PC-9 (cell line): ENCODE results near the gene ODF2. TPM values are rescaled to one million over a fixed set of nuclear protein-coding genes. Genes with fewer than 3 reads are reported as not detected.

ENCODE experiments used
- BruUV-seq: library from RNA; stranded (reverse); fragments of 400-500 nt; replicated peaks from 2 replicates; lab custom pipeline; 2021; lab: Mats Ljungman, UMichigan
- CTCF ChIA-PET: fragments of 300-600 bp; sonication (Branson Sonifier 250); formaldehyde crosslinking; loops from one replicate; lab custom pipeline; 2022; ENCODE audit warnings: antibody characterized with exemption; lab: Charles Lee
- POLR2A ChIA-PET: fragments of 300-600 bp; sonication (Branson Sonifier 250); formaldehyde crosslinking; loops from one replicate; lab custom pipeline; 2022; ENCODE audit warnings: antibody characterized with exemption; ENCODE audit not compliant: unreplicated experiment; lab: Charles Lee
- DNase-seq, 2 experiments: peaks; one replicate each; pipeline versions ENCODE4 v3.0.0 to v3.0.0-alpha.2; 2015 to 2022; ENCODE audit warnings: mixed read lengths in 1 of 2
- H2AFZ ChIP-seq: fragments of 200-600 bp; sonication (generic); 2 replicates; pipeline ENCODE4 v1.8.1; 2017; ENCODE audit warnings: antibody characterized with exemption
- H3F3A ChIP-seq: fragments of 200-600 bp; sonication (generic); 2 replicates; pipeline ENCODE4 v1.8.1; 2017; ENCODE audit warnings: antibody characterized with exemption, mild to moderate bottlenecking, low read depth; ENCODE audit not compliant: insufficient read depth
- H3K27ac ChIP-seq: fragments of 200-600 bp; sonication (generic); 2 replicates; pipeline ENCODE4 v1.6.1; 2016; ENCODE audit warnings: mixed run types
- H3K27me3 ChIP-seq: fragments of 200-600 bp; sonication (generic); 2 replicates; pipeline ENCODE4 v1.6.1; 2016; ENCODE audit warnings: low read depth, mixed run types; ENCODE audit not compliant: insufficient read depth
- H3K36me3 ChIP-seq: fragments of 200-600 bp; sonication (generic); 2 replicates; pipeline ENCODE4 v1.6.1; 2016; ENCODE audit warnings: low read depth, mixed run types
- H3K4me1 ChIP-seq: fragments of 200-600 bp; sonication (generic); replicated peaks from 2 replicates; pipeline ENCODE4 v1.6.1; 2016; ENCODE audit warnings: mixed run types; ENCODE audit not compliant: insufficient read depth
- H3K4me2 ChIP-seq: fragments of 200-600 bp; sonication (generic); 2 replicates; pipeline ENCODE4 v1.6.1; 2017; ENCODE audit warnings: mixed run types
- H3K4me3 ChIP-seq: fragments of 200-600 bp; sonication (generic); 2 replicates; pipeline ENCODE4 v1.6.1; 2016; ENCODE audit warnings: mixed run types
- H3K79me2 ChIP-seq: fragments of 200-600 bp; sonication (generic); 2 replicates; pipeline ENCODE4 v1.6.1; 2017; ENCODE audit warnings: low read depth, mixed run types
- H3K9me2 ChIP-seq: fragments of 200-600 bp; sonication (generic); 2 replicates; pipeline ENCODE4 v1.8.1; 2017; ENCODE audit warnings: mild to moderate bottlenecking; ENCODE audit not compliant: insufficient read depth
- H3K9me3 ChIP-seq: fragments of 200-600 bp; sonication (generic); 2 replicates; pipeline ENCODE4 v1.8.1; 2016; ENCODE audit warnings: low read depth; ENCODE audit not compliant: insufficient read depth
- H4K20me1 ChIP-seq: fragments of 200-600 bp; sonication (generic); 2 replicates; pipeline ENCODE4 v1.8.1; 2017; ENCODE audit not compliant: insufficient read depth
- CTCF ChIP-seq: fragments of 200-600 bp; sonication (generic); conservative IDR thresholded peaks from 2 replicates; pipeline ENCODE4 v1.6.1; 2017; ENCODE audit warnings: mixed run types, antibody characterized with exemption, mild to moderate bottlenecking, moderate library complexity
- EZH2 ChIP-seq: fragments of 200-600 bp; sonication (generic); IDR thresholded peaks from 2 replicates; pipeline ENCODE4 v1.8.0; 2017; ENCODE audit warnings: antibody characterized with exemption, low read depth
- intact Hi-C: fragments of 100-400 bp; cut with micrococcal nuclease; formaldehyde crosslinking; loops from one replicate; pipeline ENCODE4 v1.10.0; 2022; ENCODE audit not compliant: unreplicated experiment
- total RNA-seq: library from RNA; stranded (reverse); gene quantifications from 2 replicates; pipeline ENCODE4 v1.2.3, GENCODE V29; 2021

Gene ODF2
- total RNA-seq, 1 experiment from 2014 or later, result 58.2 TPM

GRCh38 chr9:128419061-128419925 is 36.5 kb upstream of the ODF2 start:
- Histone ChIP-seq H3K27ac (no peak overlapping the region), H2AFZ (no peak overlapping the region), H3K4me1 (peaks cover 27% of the 10 kb centered on the region), H4K20me1 (no peaks in the 10 kb centered on the region), H3K4me2 (peak overlapping the region; percentile 94; the same call in 1 of the 2 replicates), H3K36me3 (no peaks in the 10 kb centered on the region), H3K9me3 (no peaks in the 10 kb centered on the region), H3K9me2 (no peaks in the 10 kb centered on the region), H3F3A (peaks cover 14% of the 10 kb centered on the region), H3K4me3 (peak overlapping the region; percentile 95; the same call in 1 of the 2 replicates), H3K79me2 (no peaks in the 10 kb centered on the region), H3K27me3 (no peaks in the 10 kb centered on the region)
- TF ChIP-seq CTCF, result no peak
- TF ChIP-seq EZH2, result no peak
- ChIA-PET POLR2A (interaction anchor here (0.7 kb wide), 1 partner anchor 102 kb away, joined by 3 read pairs; no protein-coding TSS in a partner anchor), CTCF (interaction anchor here (0.6 to 2.2 kb wide), 7 partner anchors 19 to 169 kb away, joined by 3 to 12 read pairs (median 4); no protein-coding TSS in a partner anchor)
- peak in 1 of 2 experiments; percentile 41 for DNase-seq
- BruUV-seq, result TSS peak; percentile 37
- intact Hi-C loops, result no loop called here

- Histone ChIP-seq H4K20me1 (no peaks in the 10 kb centered on the region), H3F3A (peaks cover 14% of the 10 kb centered on the region), H2AFZ (peak overlapping the region; percentile 100), H3K79me2 (no peaks in the 10 kb centered on the region), H3K27me3 (no peaks in the 10 kb centered on the region), H3K4me2 (peak overlapping the region; percentile 94), H3K4me3 (peak overlapping the region; percentile 95), H3K4me1 (peaks cover 26% of the 10 kb centered on the region), H3K9me2 (no peaks in the 10 kb centered on the region), H3K27ac (no peak overlapping the region), H3K36me3 (no peaks in the 10 kb centered on the region), H3K9me3 (no peaks in the 10 kb centered on the region)
- no TSS peak for BruUV-seq
- peak; percentile 85 for TF ChIP-seq CTCF
- no peak for TF ChIP-seq EZH2
- ChIA-PET POLR2A (interaction anchor here (0.6 to 1.2 kb wide), 6 partner anchors 49 to 1347 kb away, joined by 3 to 7 read pairs (median 3); partner anchors contain the start of genes GOLGA2, SWI5 and URM1), CTCF (interaction anchor here (0.6 to 2.2 kb wide), 8 partner anchors 18 to 1282 kb away, joined by 3 to 12 read pairs (median 4); no protein-coding TSS in a partner anchor)
- intact Hi-C loops, result loop anchor here (2.0 kb wide), 3 partner anchors 37 to 57 kb away; partner anchors contain the start of genes ODF2 and URM1
- DNase-seq, result peak; percentile 47 to 82
Observed at GRCh38 chr9:128420060-128420650, 35.7 kb upstream of the ODF2 start.
